Neural cell (in vitro differentiated cells): Measurements from ENCODE around the gene CRNKL1. TPM values are rescaled to one million over a fixed set of nuclear protein-coding genes. Genes with fewer than 3 reads are reported as not detected.

Experiments
- H2AFZ ChIP-seq: fragments of 200-600, 300-800 bp; sonication (generic), shearing (Covaris generic); 2 replicates; pipeline ENCODE4 v1.6.0; 2014; ENCODE audit warnings: low read depth, mild to moderate bottlenecking, antibody characterized with exemption, low read length, moderate library complexity
- H3F3A ChIP-seq: fragments of 200-600 bp; shearing (Covaris generic); 2 replicates; pipeline ENCODE4 v1.6.1; 2016; ENCODE audit warnings: mild to moderate bottlenecking, moderate library complexity, mixed read lengths, antibody characterized with exemption, low read length; ENCODE audit not compliant: insufficient read depth, poor library complexity, severe bottlenecking
- H3K27ac ChIP-seq: fragments of 200-600, 300-800 bp; sonication (generic), shearing (Covaris generic); 2 replicates; pipeline ENCODE4 v1.5.1; 2014; ENCODE audit warnings: mild to moderate bottlenecking, low read length, moderate library complexity
- H3K27me3 ChIP-seq: fragments of 300-800, 200-600 bp; sonication (generic), shearing (Covaris generic); 2 replicates; pipeline ENCODE4 v1.6.0; 2014; ENCODE audit warnings: mild to moderate bottlenecking, low read depth, low read length, moderate library complexity; ENCODE audit not compliant: insufficient read depth
- H3K36me3 ChIP-seq: fragments of 300-800, 200-600 bp; sonication (generic), shearing (Covaris generic); 2 replicates; pipeline ENCODE4 v1.5.1; 2014; ENCODE audit warnings: mild to moderate bottlenecking, antibody characterized with exemption, low read length, moderate library complexity; ENCODE audit not compliant: insufficient read depth
- H3K4me2 ChIP-seq: fragments of 300-800, 200-600 bp; sonication (generic), shearing (Covaris generic); 2 replicates; pipeline ENCODE4 v1.6.0; 2014; ENCODE audit warnings: mild to moderate bottlenecking, low read length
- H3K4me3 ChIP-seq: fragments of 300-800, 200-600 bp; sonication (generic), shearing (Covaris generic); 2 replicates; pipeline ENCODE4 v1.5.1; 2014; ENCODE audit warnings: mild to moderate bottlenecking, low read length, moderate library complexity
- H3K79me2 ChIP-seq: fragments of 200-600 bp; shearing (Covaris generic); replicated peaks from 2 replicates; pipeline ENCODE4 v1.6.0; 2014; ENCODE audit warnings: mild to moderate bottlenecking, low read length, moderate library complexity; ENCODE audit not compliant: insufficient read depth
- H3K9ac ChIP-seq: fragments of 300-800, 200-600 bp; sonication (generic), shearing (Covaris generic); 2 replicates; pipeline ENCODE4 v1.6.1; 2016; ENCODE audit warnings: mild to moderate bottlenecking, low read length, mixed read lengths
- H3K9me2 ChIP-seq: fragments of 200-600 bp; shearing (Covaris generic); 2 replicates; pipeline ENCODE4 v1.6.1; 2016; ENCODE audit warnings: mild to moderate bottlenecking, low read length, mixed read lengths; ENCODE audit not compliant: insufficient read depth
- H3K9me3 ChIP-seq: fragments of 200-600, 300-800 bp; sonication (generic), shearing (Covaris generic); 2 replicates; pipeline ENCODE4 v1.6.1; 2016; ENCODE audit warnings: mild to moderate bottlenecking, mixed run types, low read length, moderate library complexity, mixed read lengths
- H4K20me1 ChIP-seq: fragments of 200-600 bp; shearing (Covaris generic); 2 replicates; pipeline ENCODE4 v1.6.1; 2016; ENCODE audit warnings: mild to moderate bottlenecking, mixed run types; ENCODE audit not compliant: insufficient read depth
- EZH2 ChIP-seq: fragments of 200-600, 300-800 bp; shearing (Covaris generic), sonication (generic); IDR thresholded peaks from 2 replicates; pipeline ENCODE4 v1.6.1; 2014; ENCODE audit warnings: antibody characterized with exemption, low read length, borderline replicate concordance, mild to moderate bottlenecking; ENCODE audit not compliant: insufficient read depth, poor library complexity, severe bottlenecking
- MXI1 ChIP-seq: fragments of 450-650 bp; conservative IDR thresholded peaks from 2 replicates; pipeline ENCODE4 v1.6.1; 2014; ENCODE audit warnings: antibody characterized with exemption, mild to moderate bottlenecking; ENCODE audit not compliant: poor library complexity, severe bottlenecking
- POLR2AphosphoS5 ChIP-seq: IDR thresholded peaks from 2 replicates; pipeline ENCODE4 v1.6.1; 2012
- RAD21 ChIP-seq: fragments of 450-650 bp; conservative IDR thresholded peaks from 2 replicates; pipeline ENCODE4 v1.6.1; 2014; ENCODE audit warnings: antibody characterized with exemption, mild to moderate bottlenecking, moderate library complexity
- SMC3 ChIP-seq: fragments of 450-650 bp; conservative IDR thresholded peaks from 2 replicates; pipeline ENCODE4 v1.6.1; 2014; ENCODE audit warnings: antibody characterized with exemption, mild to moderate bottlenecking, moderate library complexity; ENCODE audit not compliant: poor library complexity
- polyA plus RNA-seq: library from polyadenylated mRNA; depleted of rRNA; stranded (reverse); fragments of >200 nt; gene quantifications from 2 replicates; pipeline ENCODE4 v1.2.3, GENCODE V29; 2014
- TF ChIP-seq, protein P1 (sequence below): fragments of 450-650 bp; IDR thresholded peaks from 2 replicates; pipeline ENCODE4 v1.5.1; 2014; ENCODE audit warnings: antibody characterized with exemption, mild to moderate bottlenecking, moderate library complexity; ENCODE audit not compliant: poor library complexity, severe bottlenecking
- TF ChIP-seq, protein P2 (sequence below): IDR thresholded peaks from 2 replicates; pipeline ENCODE4 v1.6.1; 2012; ENCODE audit warnings: borderline replicate concordance

The CRNKL1 gene
- polyA plus RNA-seq, 1 donor from 2014 or later = 27.0 TPM

DNA sequence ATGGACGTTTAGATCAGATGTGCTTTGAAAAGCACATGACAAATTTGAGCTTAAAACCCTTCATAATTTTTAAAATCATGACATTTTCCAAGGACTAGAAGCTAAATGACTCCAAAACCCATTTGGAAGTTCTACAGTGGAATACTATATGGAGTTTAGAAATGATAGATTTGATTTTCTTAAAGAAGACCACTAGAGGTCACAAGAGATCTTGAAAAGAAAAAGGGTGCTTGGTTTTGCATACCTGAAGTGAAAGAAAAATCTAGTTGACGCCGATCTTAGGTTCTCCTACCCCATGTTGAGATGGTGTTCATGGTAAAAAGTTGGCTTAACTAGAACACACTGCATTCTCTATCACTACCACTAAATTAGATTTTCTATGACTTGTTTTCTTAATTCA, 31.5 kb upstream of the CRNKL1 start:
- Histone ChIP-seq H3K36me3 (no peaks in the 10 kb centered on the region), H3K9me2 (no peaks in the 10 kb centered on the region), H3K79me2 (no peaks in the 10 kb centered on the region), H3F3A (no peaks in the 10 kb centered on the region), H4K20me1 (no peaks in the 10 kb centered on the region), H3K9me3 (no peaks in the 10 kb centered on the region), H3K27me3 (no peaks in the 10 kb centered on the region), H3K27ac (no peak overlapping the region), H3K4me2 (no peak overlapping the region), H2AFZ (no peak overlapping the region), H3K4me3 (no peak overlapping the region), H3K9ac (no peak overlapping the region)
- TF ChIP-seq MXI1 (no peak), RAD21 (peak; percentile 90), SMC3 (peak; percentile 92)
- TF ChIP-seq, protein P1, sequence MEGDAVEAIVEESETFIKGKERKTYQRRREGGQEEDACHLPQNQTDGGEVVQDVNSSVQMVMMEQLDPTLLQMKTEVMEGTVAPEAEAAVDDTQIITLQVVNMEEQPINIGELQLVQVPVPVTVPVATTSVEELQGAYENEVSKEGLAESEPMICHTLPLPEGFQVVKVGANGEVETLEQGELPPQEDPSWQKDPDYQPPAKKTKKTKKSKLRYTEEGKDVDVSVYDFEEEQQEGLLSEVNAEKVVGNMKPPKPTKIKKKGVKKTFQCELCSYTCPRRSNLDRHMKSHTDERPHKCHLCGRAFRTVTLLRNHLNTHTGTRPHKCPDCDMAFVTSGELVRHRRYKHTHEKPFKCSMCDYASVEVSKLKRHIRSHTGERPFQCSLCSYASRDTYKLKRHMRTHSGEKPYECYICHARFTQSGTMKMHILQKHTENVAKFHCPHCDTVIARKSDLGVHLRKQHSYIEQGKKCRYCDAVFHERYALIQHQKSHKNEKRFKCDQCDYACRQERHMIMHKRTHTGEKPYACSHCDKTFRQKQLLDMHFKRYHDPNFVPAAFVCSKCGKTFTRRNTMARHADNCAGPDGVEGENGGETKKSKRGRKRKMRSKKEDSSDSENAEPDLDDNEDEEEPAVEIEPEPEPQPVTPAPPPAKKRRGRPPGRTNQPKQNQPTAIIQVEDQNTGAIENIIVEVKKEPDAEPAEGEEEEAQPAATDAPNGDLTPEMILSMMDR = peak; percentile 87

- Histone ChIP-seq H3K27me3 (no peaks in the 10 kb centered on the region), H3K79me2 (no peaks in the 10 kb centered on the region), H3K9me3 (no peaks in the 10 kb centered on the region), H3F3A (no peaks in the 10 kb centered on the region), H2AFZ (no peak overlapping the region), H3K4me2 (no peak overlapping the region), H3K9me2 (no peaks in the 10 kb centered on the region), H3K27ac (no peak overlapping the region), H3K9ac (no peak overlapping the region), H4K20me1 (no peaks in the 10 kb centered on the region), H3K36me3 (no peaks in the 10 kb centered on the region), H3K4me3 (no peak overlapping the region)
- TF ChIP-seq POLR2AphosphoS5 = no peak
- no peak for TF ChIP-seq SMC3
- no peak for TF ChIP-seq RAD21
- no peak for TF ChIP-seq EZH2
- no peak for TF ChIP-seq MXI1
- TF ChIP-seq, protein P1 = no peak
- TF ChIP-seq, protein P2, sequence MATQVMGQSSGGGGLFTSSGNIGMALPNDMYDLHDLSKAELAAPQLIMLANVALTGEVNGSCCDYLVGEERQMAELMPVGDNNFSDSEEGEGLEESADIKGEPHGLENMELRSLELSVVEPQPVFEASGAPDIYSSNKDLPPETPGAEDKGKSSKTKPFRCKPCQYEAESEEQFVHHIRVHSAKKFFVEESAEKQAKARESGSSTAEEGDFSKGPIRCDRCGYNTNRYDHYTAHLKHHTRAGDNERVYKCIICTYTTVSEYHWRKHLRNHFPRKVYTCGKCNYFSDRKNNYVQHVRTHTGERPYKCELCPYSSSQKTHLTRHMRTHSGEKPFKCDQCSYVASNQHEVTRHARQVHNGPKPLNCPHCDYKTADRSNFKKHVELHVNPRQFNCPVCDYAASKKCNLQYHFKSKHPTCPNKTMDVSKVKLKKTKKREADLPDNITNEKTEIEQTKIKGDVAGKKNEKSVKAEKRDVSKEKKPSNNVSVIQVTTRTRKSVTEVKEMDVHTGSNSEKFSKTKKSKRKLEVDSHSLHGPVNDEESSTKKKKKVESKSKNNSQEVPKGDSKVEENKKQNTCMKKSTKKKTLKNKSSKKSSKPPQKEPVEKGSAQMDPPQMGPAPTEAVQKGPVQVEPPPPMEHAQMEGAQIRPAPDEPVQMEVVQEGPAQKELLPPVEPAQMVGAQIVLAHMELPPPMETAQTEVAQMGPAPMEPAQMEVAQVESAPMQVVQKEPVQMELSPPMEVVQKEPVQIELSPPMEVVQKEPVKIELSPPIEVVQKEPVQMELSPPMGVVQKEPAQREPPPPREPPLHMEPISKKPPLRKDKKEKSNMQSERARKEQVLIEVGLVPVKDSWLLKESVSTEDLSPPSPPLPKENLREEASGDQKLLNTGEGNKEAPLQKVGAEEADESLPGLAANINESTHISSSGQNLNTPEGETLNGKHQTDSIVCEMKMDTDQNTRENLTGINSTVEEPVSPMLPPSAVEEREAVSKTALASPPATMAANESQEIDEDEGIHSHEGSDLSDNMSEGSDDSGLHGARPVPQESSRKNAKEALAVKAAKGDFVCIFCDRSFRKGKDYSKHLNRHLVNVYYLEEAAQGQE = no peak
Measured at GRCh38 chr20:20079102-20079784, 27.0 kb upstream of the CRNKL1 start.
